Esophagus squamous epithelium (tissue), 4 donors: ENCODE data around the gene ATF2.
"Not testable (repeated sequence)": the region's sequence is repeated elsewhere in the genome, so short reads cannot be mapped to it uniquely, and the experiment has no call there.

Experiments
- POLR2A ChIP-seq, 4 donors: fragments of 450-650 bp; IDR thresholded peaks; one replicate each; pipeline ENCODE4 v1.6.1; 2017; ENCODE audit warnings: antibody characterized with exemption in 4 of 4, mild to moderate bottlenecking in 4 of 4, moderate library complexity in 3 of 4
- TF ChIP-seq, protein P1 (sequence below), 6 experiments: fragments of 450-650 bp in 4 of 6; fragments of 200-600 bp in 2 of 6; sonication (generic) in 2 of 6; IDR thresholded peaks; one replicate each; pipeline ENCODE4 v1.5.1; 2016 to 2019; ENCODE audit warnings: antibody characterized with exemption in 6 of 6, mild to moderate bottlenecking in 4 of 6, moderate library complexity in 4 of 6

DNA sequence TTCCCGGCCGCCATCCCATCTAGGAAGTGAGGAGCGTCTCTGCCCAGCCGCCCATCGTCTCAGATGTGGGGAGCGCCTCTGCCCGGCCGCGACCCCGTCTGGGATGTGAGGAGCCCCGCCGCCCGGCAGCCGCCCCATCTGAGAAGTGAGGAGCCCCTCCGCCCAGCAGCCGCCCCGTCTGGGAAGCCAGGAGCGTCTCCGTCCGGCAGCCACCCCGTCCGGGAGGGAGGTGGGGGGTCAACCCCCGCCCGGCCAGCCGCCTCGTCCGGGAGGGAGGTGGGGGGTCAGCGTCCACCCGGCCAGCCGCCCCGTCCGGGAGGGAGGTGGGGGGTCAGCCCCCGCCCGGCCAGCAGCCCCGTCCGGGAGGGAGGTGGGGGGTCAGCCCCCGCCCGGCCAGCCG lies 59.9 kb downstream of the ATF2 start:
- TF ChIP-seq, protein P1, sequence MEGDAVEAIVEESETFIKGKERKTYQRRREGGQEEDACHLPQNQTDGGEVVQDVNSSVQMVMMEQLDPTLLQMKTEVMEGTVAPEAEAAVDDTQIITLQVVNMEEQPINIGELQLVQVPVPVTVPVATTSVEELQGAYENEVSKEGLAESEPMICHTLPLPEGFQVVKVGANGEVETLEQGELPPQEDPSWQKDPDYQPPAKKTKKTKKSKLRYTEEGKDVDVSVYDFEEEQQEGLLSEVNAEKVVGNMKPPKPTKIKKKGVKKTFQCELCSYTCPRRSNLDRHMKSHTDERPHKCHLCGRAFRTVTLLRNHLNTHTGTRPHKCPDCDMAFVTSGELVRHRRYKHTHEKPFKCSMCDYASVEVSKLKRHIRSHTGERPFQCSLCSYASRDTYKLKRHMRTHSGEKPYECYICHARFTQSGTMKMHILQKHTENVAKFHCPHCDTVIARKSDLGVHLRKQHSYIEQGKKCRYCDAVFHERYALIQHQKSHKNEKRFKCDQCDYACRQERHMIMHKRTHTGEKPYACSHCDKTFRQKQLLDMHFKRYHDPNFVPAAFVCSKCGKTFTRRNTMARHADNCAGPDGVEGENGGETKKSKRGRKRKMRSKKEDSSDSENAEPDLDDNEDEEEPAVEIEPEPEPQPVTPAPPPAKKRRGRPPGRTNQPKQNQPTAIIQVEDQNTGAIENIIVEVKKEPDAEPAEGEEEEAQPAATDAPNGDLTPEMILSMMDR (IDR thresholded peaks at IDR 0.05) = not testable (repeated sequence)
- not testable (repeated sequence) for TF ChIP-seq POLR2A (IDR thresholded peaks at IDR 0.05)
